HepG2 (cell line): ENCODE results near the gene EEF1AKMT3. TPM values are rescaled to one million over a fixed set of nuclear protein-coding genes. Genes with fewer than 3 reads are reported as not detected.

Experiments used
- BCL6 ChIP-seq: IDR thresholded peaks from 2 replicates; pipeline ENCODE4 v1.6.1; 2016; ENCODE audit warnings: missing genetic modification reagents, missing compliant biosample characterization
- NRL ChIP-seq: sonication (generic); formaldehyde crosslinking; IDR thresholded peaks from 2 replicates; pipeline ENCODE4 v1.5.0; 2020; ENCODE audit warnings: missing genetic modification reagents, mild to moderate bottlenecking, moderate library complexity, borderline replicate concordance
- PTBP1 ChIP-seq: fragments of 200-400 bp; formaldehyde crosslinking; IDR thresholded peaks from 2 replicates; pipeline ENCODE4 v1.6.1; 2018; ENCODE audit warnings: low read length, low read depth; ENCODE audit not compliant: poor library complexity, severe bottlenecking
- RBFOX2 ChIP-seq: fragments of 200-400 bp; formaldehyde crosslinking; IDR thresholded peaks from 2 replicates; pipeline ENCODE4 v1.6.1; 2017; ENCODE audit warnings: low read depth, mild to moderate bottlenecking, low read length
- RCOR2 ChIP-seq: IDR thresholded peaks from 2 replicates; pipeline ENCODE4 v1.6.1; 2016; ENCODE audit warnings: missing biosample characterization, missing genetic modification reagents
- RFX3 ChIP-seq: IDR thresholded peaks from 2 replicates; pipeline ENCODE4 v1.6.1; 2016; ENCODE audit warnings: missing biosample characterization, missing genetic modification reagents
- SALL2 ChIP-seq: sonication (generic); formaldehyde crosslinking; IDR thresholded peaks from 2 replicates; pipeline ENCODE4 v1.8.1; 2023; ENCODE audit warnings: mild to moderate bottlenecking, missing genetic modification reagents, inconsistent platforms
- STAG1 ChIP-seq: sonication (generic); formaldehyde crosslinking; IDR thresholded peaks from 2 replicates; pipeline ENCODE4 v1.4.0; 2020; ENCODE audit warnings: missing genetic modification reagents
- TBX3 ChIP-seq: fragments of 450-650 bp; IDR thresholded peaks from 2 replicates; pipeline ENCODE4 v1.6.1; 2017; ENCODE audit warnings: antibody characterized with exemption, mild to moderate bottlenecking, inconsistent platforms, borderline replicate concordance
- ZBTB43 ChIP-seq: sonication (generic); formaldehyde crosslinking; conservative IDR thresholded peaks from 2 replicates; pipeline ENCODE4 v1.4.0; 2020; ENCODE audit warnings: missing genetic modification reagents
- ZEB1 ChIP-seq: IDR thresholded peaks from 2 replicates; pipeline ENCODE4 v1.6.1; 2012; ENCODE audit warnings: mild to moderate bottlenecking, low read depth, inconsistent platforms; ENCODE audit not compliant: insufficient replicate concordance
- ZFY ChIP-seq: sonication (generic); formaldehyde crosslinking; IDR thresholded peaks from 2 replicates; pipeline ENCODE4 v1.4.0; 2020; ENCODE audit warnings: missing genetic modification reagents
- ZNF160 ChIP-seq: sonication (generic); formaldehyde crosslinking; IDR thresholded peaks from 2 replicates; pipeline ENCODE4 v1.8.0; 2022; ENCODE audit warnings: mild to moderate bottlenecking, inconsistent platforms, missing genetic modification reagents
- ZNF260 ChIP-seq: sonication (generic); formaldehyde crosslinking; IDR thresholded peaks from 2 replicates; pipeline ENCODE4 v1.4.0; 2020; ENCODE audit warnings: missing genetic modification reagents, low read depth, mild to moderate bottlenecking, borderline replicate concordance
- ZNF30 ChIP-seq: sonication (generic); formaldehyde crosslinking; IDR thresholded peaks from 2 replicates; pipeline ENCODE4 v1.5.0; 2020; ENCODE audit warnings: mild to moderate bottlenecking, missing genetic modification reagents
- ZNF414 ChIP-seq: sonication (generic); formaldehyde crosslinking; IDR thresholded peaks from 2 replicates; pipeline ENCODE4 v1.5.0; 2020; ENCODE audit warnings: missing genetic modification reagents
- ZNF598 ChIP-seq: sonication (generic); formaldehyde crosslinking; IDR thresholded peaks from 2 replicates; pipeline ENCODE4 v1.5.1; 2020; ENCODE audit warnings: mild to moderate bottlenecking, missing genetic modification reagents, borderline replicate concordance
- ZNF652 ChIP-seq: IDR thresholded peaks from 2 replicates; pipeline ENCODE4 v1.6.1; 2016; ENCODE audit warnings: low read depth, borderline replicate concordance
- polyA plus RNA-seq, 8 experiments: library from polyadenylated mRNA; depleted of rRNA in 3 of 8; stranded (reverse) in 7 of 8; unstranded in 1 of 8; fragments of >200 nt; fragmentation: Illumina TruSeq in 4 of 8; extraction: Trizol in 4 of 8; gene quantifications; 2 replicates each; pipeline versions ENCODE4 v1.2.1 to v1.2.3, GENCODE V29; 2011 to 2016; ENCODE audit warnings: low read depth in 4 of 8, missing spikeins in 1 of 8, mixed read lengths in 1 of 8; ENCODE audit not compliant: insufficient read depth in 1 of 8
- total RNA-seq, 5 experiments: library from RNA; depleted of rRNA; stranded (reverse); fragments of >200 nt; fragmentation: Illumina TruSeq; extraction: Trizol; gene quantifications; 2 replicates each; pipeline ENCODE4 v1.2.3, GENCODE V29; 2016; ENCODE audit warnings: low read depth in 1 of 5
- TF ChIP-seq, protein P1 (sequence below): sonication (generic); formaldehyde crosslinking; IDR thresholded peaks from 2 replicates; pipeline ENCODE4 v1.8.1; 2023; ENCODE audit warnings: missing genetic modification reagents, mild to moderate bottlenecking, borderline replicate concordance

The EEF1AKMT3 gene
- total and polyA plus RNA-seq, 2 of the 13 experiments (the other 11 are each of a cell fraction or from before 2014, with no cell fraction given) = 4.7 to 11.4 TPM

- TF ChIP-seq ZBTB43 (CRISPR knock-in tag) (no peak), ZNF414 (CRISPR knock-in tag) (no peak), ZNF30 (CRISPR knock-in tag) (0 out of 2 replicates have a peak, but pooled peaks have one; percentile 25), RFX3 (no peak), STAG1 (no peak), ZNF598 (no peak), ZNF260 (CRISPR knock-in tag) (no peak), ZNF160 (CRISPR knock-in tag) (0 out of 2 replicates have a peak, but pooled peaks have one; percentile 11), TBX3 (no peak), ZFY (CRISPR knock-in tag) (0 out of 2 replicates have a peak, but pooled peaks have one; percentile 5), SALL2 (CRISPR knock-in tag) (peak; percentile 24; the same call in 1 of the 2 replicates), RBFOX2 (peak; percentile 51; the same call in 1 of the 2 replicates), RCOR2 (CRISPR knock-in tag) (no peak), PTBP1 (no peak), NRL (CRISPR knock-in tag) (no peak), ZEB1 (no peak), BCL6 (CRISPR knock-in tag) (no peak), ZNF652 (CRISPR knock-in tag) (no peak)
- TF ChIP-seq, protein P1, sequence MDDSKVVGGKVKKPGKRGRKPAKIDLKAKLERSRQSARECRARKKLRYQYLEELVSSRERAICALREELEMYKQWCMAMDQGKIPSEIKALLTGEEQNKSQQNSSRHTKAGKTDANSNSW (CRISPR knock-in tag) = no peak
Measured at GRCh38 chr12:57750561-57751431, 21.6 kb upstream of the EEF1AKMT3 start (continued).
